ENCODE results near the gene GBF1. TPM values are rescaled to one million over a fixed set of nuclear protein-coding genes. Genes with fewer than 3 reads are reported as not detected.
A peak's percentile ranks its signal among the peaks of the same experiment; 100 is the strongest.

GBF1 gene
- total RNA-seq, 4 donors from 2014 or later: 31.4 to 64.2 (median 58.7) TPM

DNA sequence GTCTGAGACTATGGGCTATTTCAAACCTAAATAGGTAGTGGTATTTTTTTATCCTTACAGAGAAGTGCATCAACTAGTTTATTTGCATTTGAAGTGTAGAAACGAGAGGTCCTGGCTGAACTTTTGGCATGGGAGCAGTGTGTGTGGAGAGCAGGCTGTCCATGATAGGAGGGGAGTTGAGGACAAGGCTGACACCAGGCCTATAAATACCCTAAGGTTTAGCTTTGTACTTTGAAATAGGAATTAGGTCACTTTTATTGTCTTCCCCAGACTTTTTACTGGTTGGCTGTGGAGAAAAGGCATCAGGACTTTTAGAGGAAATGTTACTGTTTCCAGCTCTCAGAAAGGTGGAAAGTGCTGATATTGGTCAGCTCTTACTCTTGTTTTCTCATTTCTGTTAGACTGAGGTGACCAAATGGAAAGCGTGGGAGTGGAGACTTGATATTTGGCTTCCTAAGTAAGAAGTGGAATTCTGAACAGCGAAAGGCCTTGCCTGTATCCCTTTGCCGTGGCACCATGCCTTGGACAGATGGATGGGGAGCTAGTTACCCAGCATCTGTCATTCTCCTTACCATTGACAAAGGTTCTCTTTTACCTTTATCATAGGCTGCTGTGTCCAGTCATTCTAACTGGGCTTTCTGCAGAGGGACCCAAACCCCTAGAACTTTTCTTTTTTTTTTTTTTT lies 46.0 kb downstream of the GBF1 start:
- TF ChIP-seq CTCF (IDR thresholded peaks at IDR 0.05 in 4 of 5, conservative IDR thresholded peaks at IDR 0.05 in 1 of 5): no peak
- TF ChIP-seq POLR2A (IDR thresholded peaks at IDR 0.05): no peak
- no peaks in the 10 kb centered on the region for H3K27me3 ChIP-seq
- H3K36me3 ChIP-seq: no peaks in the 10 kb centered on the region
- no peaks in the 10 kb centered on the region for H3K9me3 ChIP-seq
- peak overlapping the region; percentile 84 to 94 (median 88) for H3K27ac ChIP-seq
- ATAC-seq: peak; percentile 98 to 99
- peaks cover 58 to 62% of the 10 kb centered on the region in 2 donors for H3K4me1 ChIP-seq
- in situ Hi-C loops (cut with MboI; ENCODE audit: low sequenced_read_pairs in 4 of 4) (no loop called here), intact Hi-C loops (cut with DNase I; ENCODE audit: low total_unique reads) (no loop called here)
- peak; percentile 63 to 76 for DNase-seq
- peak overlapping the region in 2 of 4 donors; percentile 15 to 16 for H3K4me3 ChIP-seq

- H3K27ac ChIP-seq: no peak overlapping the region
- intact Hi-C loops (cut with DNase I; ENCODE audit: low total_unique reads) (no loop called here), in situ Hi-C loops (cut with MboI; ENCODE audit: low sequenced_read_pairs in 4 of 4) (no loop called here)
- H3K9me3 ChIP-seq: no peaks in the 10 kb centered on the region
- H3K4me3 ChIP-seq: no peak overlapping the region
- TF ChIP-seq CTCF (IDR thresholded peaks at IDR 0.05 in 4 of 5, conservative IDR thresholded peaks at IDR 0.05 in 1 of 5): no peak
- no peak for TF ChIP-seq POLR2A (IDR thresholded peaks at IDR 0.05)
- no peaks in the 10 kb centered on the region for H3K27me3 ChIP-seq
- H3K36me3 ChIP-seq: no peaks in the 10 kb centered on the region
- no peak for ATAC-seq
- DNase-seq: no peak
- H3K4me1 ChIP-seq: peaks cover 42 to 51% of the 10 kb centered on the region in 2 donors
Observed at GRCh38 chr10:102297101-102297500, 51.8 kb downstream of the GBF1 start.

- no peak for DNase-seq
- intact Hi-C loops (cut with DNase I; ENCODE audit: low total_unique reads): no loop called here
- no peaks in the 10 kb centered on the region for H3K36me3 ChIP-seq
- no peaks in the 10 kb centered on the region for H3K9me3 ChIP-seq
- no peaks in the 10 kb centered on the region for H3K27me3 ChIP-seq
- no peak overlapping the region for H3K4me3 ChIP-seq
- H3K4me1 ChIP-seq: peaks cover 39 to 41% of the 10 kb centered on the region in 2 donors
- no peak for TF ChIP-seq POLR2A (IDR thresholded peaks at IDR 0.05)
- TF ChIP-seq CTCF (IDR thresholded peaks at IDR 0.05 in 4 of 5, conservative IDR thresholded peaks at IDR 0.05 in 1 of 5): no peak
- H3K27ac ChIP-seq: peak overlapping the region; percentile 71 to 87 (median 78)
- no peak for ATAC-seq
- in situ Hi-C loops (cut with MboI; ENCODE audit: low sequenced_read_pairs in 4 of 4): no loop called here
Observed at GRCh38 chr10:102298899-102299298, 53.6 kb downstream of the GBF1 start.

DNA sequence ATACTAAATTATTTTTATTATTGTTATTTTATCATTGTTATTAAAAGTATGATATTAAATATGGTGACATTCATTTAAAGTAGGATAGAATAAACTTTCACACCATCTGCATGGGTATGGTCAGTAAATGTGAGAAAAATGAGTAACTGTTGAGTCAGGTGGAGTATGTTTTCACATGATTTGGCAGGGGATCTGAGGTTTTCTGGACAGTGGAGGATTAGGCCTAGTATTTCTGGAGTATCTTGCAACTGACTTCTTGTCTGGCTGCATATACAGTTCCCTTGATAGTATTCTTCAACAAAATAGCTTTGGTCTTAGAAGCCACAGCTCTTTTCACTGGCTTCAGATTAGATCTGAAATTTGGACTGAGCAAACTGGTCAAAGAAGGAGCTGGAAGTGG lies 54.5 kb downstream of the GBF1 start:
- in situ Hi-C loops (cut with MboI; ENCODE audit: low sequenced_read_pairs in 4 of 4) (no loop called here), intact Hi-C loops (cut with DNase I; ENCODE audit: low total_unique reads) (no loop called here)
- Histone ChIP-seq H3K36me3 (no peaks in the 10 kb centered on the region), H3K27me3 (no peaks in the 10 kb centered on the region), H3K27ac (peak overlapping the region; percentile 71 to 87 (median 78)), H3K4me1 (peaks cover 32 to 38% of the 10 kb centered on the region in 2 donors), H3K4me3 (no peak overlapping the region), H3K9me3 (no peaks in the 10 kb centered on the region)
- ATAC-seq: peak; percentile 84 to 94
- TF ChIP-seq POLR2A (IDR thresholded peaks at IDR 0.05) (no peak), CTCF (IDR thresholded peaks at IDR 0.05 in 4 of 5, conservative IDR thresholded peaks at IDR 0.05 in 1 of 5) (no peak)
- no peak for DNase-seq

Measured in gastrocnemius medialis (tissue), 4 donors.